ENCODE data around the gene DHX35.

DHX35 gene

GRCh38 chr20:38962044-38962927 lies at the start of gene DHX35:
TSS of gene DHX35 (plus strand) at chr20:38962344. CDS start at chr20:38962368, 24 bp downstream.
- peak; percentile 98 to 99 for DNase-seq

- no peak for DNase-seq
Observed at GRCh38 chr20:38915355-38915754, 46.8 kb upstream of the DHX35 start.

- DNase-seq, result no peak
Observed at GRCh38 chr20:38917657-38918056, 44.5 kb upstream of the DHX35 start.

- DNase-seq, result no peak
Observed at GRCh38 chr20:38918172-38918571, 44.0 kb upstream of the DHX35 start.

- no peak for DNase-seq
Observed at GRCh38 chr20:38919683-38920082, 42.5 kb upstream of the DHX35 start.

- DNase-seq, result no peak
Observed at GRCh38 chr20:38920411-38920810, 41.7 kb upstream of the DHX35 start.

- DNase-seq, result no peak
Observed at GRCh38 chr20:38920851-38921250, 41.3 kb upstream of the DHX35 start.

- no peak for DNase-seq
Observed at GRCh38 chr20:38924718-38925117, 37.4 kb upstream of the DHX35 start.

GRCh38 chr20:38926142-38926933 lies 35.8 kb upstream of the DHX35 start, which contains the start of gene FAM83D:
TSS of gene FAM83D (plus strand) at chr20:38926417. CDS start at chr20:38926443, 26 bp downstream.
- peak; percentile 97 for DNase-seq

GRCh38 chr20:38926934-38927616 lies 35.1 kb upstream of the DHX35 start:
- no peak for DNase-seq

- DNase-seq, result no peak
Observed at GRCh38 chr20:38927902-38928578, 34.1 kb upstream of the DHX35 start.

- no peak for DNase-seq
Observed at GRCh38 chr20:38930242-38930569, 31.9 kb upstream of the DHX35 start.

GRCh38 chr20:38931984-38932383 lies 30.2 kb upstream of the DHX35 start:
- DNase-seq, result no peak

- DNase-seq, result no peak
Observed at GRCh38 chr20:38932457-38933120, 29.6 kb upstream of the DHX35 start.

- DNase-seq, result no peak
Observed at GRCh38 chr20:38934530-38934929, 27.6 kb upstream of the DHX35 start.

GRCh38 chr20:38935285-38935684 lies 26.9 kb upstream of the DHX35 start:
- no peak for DNase-seq

- no peak for DNase-seq
Observed at GRCh38 chr20:38935967-38936407, 26.2 kb upstream of the DHX35 start.

GRCh38 chr20:38937000-38937399 lies 25.1 kb upstream of the DHX35 start:
- DNase-seq, result no peak

- no peak for DNase-seq
Observed at GRCh38 chr20:38937978-38938473, 24.1 kb upstream of the DHX35 start.

- no peak for DNase-seq
Observed at GRCh38 chr20:38939686-38940085, 22.5 kb upstream of the DHX35 start.

GRCh38 chr20:38940644-38941043 lies 21.5 kb upstream of the DHX35 start:
- DNase-seq, result no peak

Data from CD4-positive, alpha-beta T cell treated with Interleukin-1 beta for 1 hour (primary cell).